Gastroesophageal sphincter (tissue), 4 donors: ENCODE data around the gene GSTCD. TPM values are rescaled to one million over a fixed set of nuclear protein-coding genes. Genes with fewer than 3 reads are reported as not detected.
"Not testable (repeated sequence)": the region's sequence is repeated elsewhere in the genome, so short reads cannot be mapped to it uniquely, and the experiment has no call there.

Source experiments
- ATAC-seq: fragments of 150-250 bp; one replicate; pipeline ENCODE4 v1.9.1; 2016; ENCODE audit warnings: mild to moderate bottlenecking, moderate library complexity
- H3K27ac ChIP-seq, 4 donors: fragments of 200-600 bp; sonication (generic) in 3 of 4; 1 replicate in 3 of 4; 2 replicates in 1 of 4; pipeline ENCODE4 v1.5.1; 2016 to 2019
- H3K27me3 ChIP-seq: fragments of 200-600 bp; sonication (generic); one replicate; pipeline ENCODE4 v1.5.1; 2019
- H3K36me3 ChIP-seq, 2 donors: fragments of 200-600 bp; sonication (generic); one replicate each; pipeline ENCODE4 v1.5.1; 2019; ENCODE audit warnings: control low read depth in 1 of 2
- H3K4me1 ChIP-seq, 3 donors: fragments of 200-600 bp; sonication (generic); 1 replicate in 2 of 3; 2 replicates in 1 of 3; pipeline ENCODE4 v1.5.1; 2016 to 2019; ENCODE audit warnings: control low read depth in 2 of 3
- H3K4me3 ChIP-seq, 2 donors: fragments of 200-600 bp; sonication (generic); one replicate each; pipeline ENCODE4 v1.5.1; 2019; ENCODE audit warnings: mild to moderate bottlenecking in 1 of 2, moderate library complexity in 1 of 2
- H3K9me3 ChIP-seq, 3 donors: fragments of 200-600 bp; sonication (generic); one replicate each; pipeline ENCODE4 v1.5.1; 2017 to 2019; ENCODE audit warnings: control low read depth in 2 of 3
- CTCF ChIP-seq, 4 experiments: fragments of 200-600 bp in 2 of 4; fragments of 450-650 bp in 2 of 4; sonication (generic) in 1 of 4; IDR thresholded peaks; one replicate each; pipeline ENCODE4 v1.5.1; 2017 to 2019; ENCODE audit warnings: antibody characterized with exemption in 4 of 4, mild to moderate bottlenecking in 2 of 4, moderate library complexity in 2 of 4
- EP300 ChIP-seq: sonication (generic); formaldehyde crosslinking; IDR thresholded peaks from one replicate; pipeline ENCODE4 v1.6.1; 2017; ENCODE audit warnings: antibody characterized with exemption, mild to moderate bottlenecking
- POLR2A ChIP-seq, 2 donors: fragments of 450-650 bp; IDR thresholded peaks; one replicate each; pipeline ENCODE4 v1.6.1; 2017; ENCODE audit warnings: antibody characterized with exemption in 2 of 2, mild to moderate bottlenecking in 2 of 2, moderate library complexity in 1 of 2
- POLR2AphosphoS5 ChIP-seq: sonication (generic); formaldehyde crosslinking; IDR thresholded peaks from one replicate; pipeline ENCODE4 v1.6.1; 2017; ENCODE audit warnings: antibody characterized with exemption
- WGBS, 2 donors: methylation state at CpG; one replicate each; pipeline ENCODE4 v1.1.5; 2018; ENCODE audit warnings: low coverage in 1 of 2; 5-methylcytosine and 5-hydroxymethylcytosine counted together
- total RNA-seq, 4 donors: library from RNA; depleted of rRNA; stranded (reverse); fragments of >200 nt; gene quantifications; one replicate each; pipeline ENCODE4 v1.1.0, GENCODE V29; 2016

Gene GSTCD
- total RNA-seq, 4 donors from 2014 or later = 11.1 to 12.9 (median 12.2) TPM

- no peaks in the 10 kb centered on the region for H3K27me3 ChIP-seq
- TF ChIP-seq EP300 (no peak), CTCF (IDR thresholded peaks at IDR 0.05) (no peak), POLR2A (IDR thresholded peaks at IDR 0.05) (no peak), POLR2AphosphoS5 (no peak)
- H3K9me3 ChIP-seq = no peaks in the 10 kb centered on the region
- no peak for ATAC-seq
- H3K4me1 ChIP-seq = peaks cover 0 to 12% (median 0%) of the 10 kb centered on the region in 3 donors
- WGBS, 2 donors = 67 to 84% methylated on average over 1 of the region's 1 CpG
- no peak overlapping the region for H3K27ac ChIP-seq
- H3K36me3 ChIP-seq = no peaks in the 10 kb centered on the region
- H3K4me3 ChIP-seq = no peak overlapping the region
Observed at GRCh38 chr4:105758958-105759357, 50.4 kb downstream of the GSTCD start.

GRCh38 chr4:105765690-105766407 lies 57.3 kb downstream of the GSTCD start:
- Histone ChIP-seq H3K36me3 (no peaks in the 10 kb centered on the region), H3K4me1 (peaks cover 0 to 4% (median 0%) of the 10 kb centered on the region in 3 donors), H3K9me3 (peaks cover 0 to 1% (median 0%) of the 10 kb centered on the region in 3 donors), H3K4me3 (no peak overlapping the region), H3K27ac (no peak overlapping the region), H3K27me3 (no peaks in the 10 kb centered on the region)
- ATAC-seq = no peak
- TF ChIP-seq POLR2A (IDR thresholded peaks at IDR 0.05) (no peak), CTCF (IDR thresholded peaks at IDR 0.05) (no peak), EP300 (no peak), POLR2AphosphoS5 (no peak)
- 84 to 87% methylated on average over 5 to 6 of the region's 6 CpGs for WGBS, 2 donors

GRCh38 chr4:105767579-105767978 lies 59.0 kb downstream of the GSTCD start:
- H3K4me3 ChIP-seq = no peak overlapping the region
- H3K36me3 ChIP-seq = no peaks in the 10 kb centered on the region
- no peak overlapping the region for H3K27ac ChIP-seq
- ATAC-seq = no peak
- WGBS, 2 donors = 72 to 83% methylated on average over 2 of the region's 2 CpGs
- H3K27me3 ChIP-seq = no peaks in the 10 kb centered on the region
- peaks cover 0 to 13% (median 0%) of the 10 kb centered on the region in 3 donors for H3K9me3 ChIP-seq
- no peaks in the 10 kb centered on the region for H3K4me1 ChIP-seq
- TF ChIP-seq POLR2AphosphoS5 (no peak), POLR2A (IDR thresholded peaks at IDR 0.05) (no peak), CTCF (IDR thresholded peaks at IDR 0.05) (no peak), EP300 (no peak)

GRCh38 chr4:105770524-105770923 lies 61.9 kb downstream of the GSTCD start:
- not testable (repeated sequence) for H3K27ac ChIP-seq, H3K36me3 ChIP-seq, H3K4me1 ChIP-seq, H3K4me3 ChIP-seq, ATAC-seq, H3K27me3 ChIP-seq
- H3K9me3 ChIP-seq = peaks cover 0 to 13% (median 0%) of the 10 kb centered on the region in 3 donors

- not testable (repeated sequence) for H3K4me1 ChIP-seq, H3K27ac ChIP-seq, ATAC-seq, H3K27me3 ChIP-seq, H3K4me3 ChIP-seq
- Histone ChIP-seq H3K36me3 (peaks cover 0 to 11% of the 10 kb centered on the region in 2 donors), H3K9me3 (peaks cover 0 to 13% (median 0%) of the 10 kb centered on the region in 3 donors)
Observed at GRCh38 chr4:105772065-105772464, 63.5 kb downstream of the GSTCD start.

GRCh38 chr4:105775760-105776415 lies 67.3 kb downstream of the GSTCD start:
- no CpG with 5 or more reads among the region's 9 CpGs for WGBS, 2 donors
- not testable (repeated sequence) for ATAC-seq, H3K27ac ChIP-seq, H3K4me1 ChIP-seq, H3K27me3 ChIP-seq, H3K4me3 ChIP-seq
- Histone ChIP-seq H3K9me3 (peaks cover 0 to 11% (median 0%) of the 10 kb centered on the region in 3 donors), H3K36me3 (peaks cover 0 to 11% of the 10 kb centered on the region in 2 donors)
